SK-N-MC (cell line): ENCODE data around the gene SKA3.

ENCODE experiments used
- EZH2 ChIP-seq: fragments of 200-600 bp; sonication (generic); IDR thresholded peaks from one replicate; pipeline ENCODE4 v1.6.1; 2017; ENCODE audit warnings: antibody characterized with exemption
- FOXP2 ChIP-seq: optimal IDR thresholded peaks from 2 replicates; pipeline ENCODE3; 2011; ENCODE audit warnings: mild to moderate bottlenecking, moderate library complexity; ENCODE audit not compliant: insufficient read depth; ENCODE audit errors: extremely low read length, control extremely low read depth
- POLR2AphosphoS5 ChIP-seq: IDR thresholded peaks from 2 replicates; pipeline ENCODE4 v1.6.1; 2012; ENCODE audit warnings: mild to moderate bottlenecking, low read depth, low read length, borderline replicate concordance

DNA sequence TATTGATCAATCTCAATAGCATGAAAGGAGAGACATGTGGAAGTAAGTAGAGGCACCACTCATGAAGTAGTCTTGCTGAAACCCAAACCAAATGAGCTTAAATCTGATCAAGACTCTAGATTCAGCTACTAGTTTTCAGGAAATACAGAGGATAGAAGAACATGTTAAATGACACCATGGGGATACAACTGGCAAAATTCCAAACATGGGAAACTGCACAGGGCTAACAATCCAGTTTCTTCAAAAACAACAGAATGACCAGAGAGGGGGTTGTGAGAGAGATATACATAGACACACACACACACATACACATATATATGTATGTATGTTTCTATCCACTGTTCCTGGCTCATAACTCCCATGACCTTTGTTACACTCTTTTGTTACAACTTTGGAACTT, 44.9 kb upstream of the SKA3 start:
- no peak for TF ChIP-seq POLR2AphosphoS5
- no peak for TF ChIP-seq EZH2
- no peak for TF ChIP-seq FOXP2
